Spleen (tissue), 7 donors: ENCODE data around the gene TRIM63.

Experiments used
- CTCF ChIP-seq, 11 experiments: fragments of 200-600 bp in 7 of 11; fragments of 450-650 bp in 4 of 11; sonication (generic) in 4 of 11; IDR thresholded peaks in 8 of 11; conservative IDR thresholded peaks in 3 of 11; 1 replicate in 7 of 11; 2 replicates in 4 of 11; pipeline versions ENCODE4 v1.4.0 to v1.8.0; 2016 to 2021; ENCODE audit warnings: antibody characterized with exemption in 11 of 11, inconsistent platforms in 4 of 11, mild to moderate bottlenecking in 1 of 11
- POLR2A ChIP-seq, 3 donors: fragments of 450-650 bp; IDR thresholded peaks; one replicate each; pipeline ENCODE4 v1.5.1; 2017; ENCODE audit warnings: antibody characterized with exemption in 3 of 3, mild to moderate bottlenecking in 1 of 3
- POLR2AphosphoS5 ChIP-seq, 3 donors: sonication (generic); formaldehyde crosslinking; IDR thresholded peaks; one replicate each; pipeline ENCODE4 v1.5.1; 2017; ENCODE audit warnings: antibody characterized with exemption in 3 of 3
- donor health status: DM: no; HTN: no; CAD: no; lungs with moderate emphysema.
- donor health status: DM: no; HTN: no; CAD: no.
- donor health status: DM: no; HTN: no; CAD: no.

DNA sequence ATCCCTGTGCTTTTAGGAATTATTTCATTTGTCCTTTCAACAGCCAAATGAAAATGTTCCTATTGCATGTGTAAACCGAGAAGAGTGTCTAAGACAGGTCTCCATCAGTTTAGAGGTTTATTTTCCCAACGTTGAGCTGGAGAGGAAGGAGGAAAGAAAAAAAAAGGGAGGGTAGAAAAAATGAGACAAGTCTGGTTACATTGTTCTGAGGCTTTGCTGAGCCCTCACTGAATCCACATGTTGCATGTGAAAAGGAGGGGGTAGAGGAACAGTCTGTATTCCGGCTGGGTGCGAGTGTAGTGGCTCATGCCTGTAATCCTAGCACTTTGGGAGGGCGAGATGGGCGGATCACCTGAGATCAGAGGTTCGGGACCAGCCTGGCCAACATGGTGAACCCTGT is 25.0 kb upstream of the TRIM63 start:
- TF ChIP-seq CTCF (IDR thresholded peaks at IDR 0.05 in 8 of 11, conservative IDR thresholded peaks at IDR 0.05 in 3 of 11): no peak
- no peak for TF ChIP-seq POLR2A (IDR thresholded peaks at IDR 0.05)
- TF ChIP-seq POLR2AphosphoS5 (IDR thresholded peaks at IDR 0.05): no peak
